Neutrophil (primary cell): ENCODE data around the gene LIMS2.
A peak's percentile ranks its signal among the peaks of the same experiment; 100 is the strongest.

Experiments used
- H3K27ac ChIP-seq: fragments of 200-600 bp; sonication (generic); 2 replicates; pipeline ENCODE4 v1.5.1; 2016; ENCODE audit warnings: mild to moderate bottlenecking, moderate library complexity
- H3K27me3 ChIP-seq: fragments of 200-600 bp; sonication (generic); 2 replicates; pipeline ENCODE4 v1.6.0; 2016; ENCODE audit warnings: mild to moderate bottlenecking
- H3K36me3 ChIP-seq: fragments of 200-600 bp; sonication (generic); 2 replicates; pipeline ENCODE4 v1.5.1; 2017
- H3K4me1 ChIP-seq, 2 experiments: fragments of 200-600 bp in 1 of 2; sonication (generic) in 1 of 2; 1 replicate in 1 of 2; 2 replicates in 1 of 2; pipeline versions ENCODE4 v1.5.1 to v1.6.1; 2013 to 2016; ENCODE audit warnings: low read depth in 1 of 2, low read length in 1 of 2, mild to moderate bottlenecking in 1 of 2, moderate library complexity in 1 of 2; ENCODE audit not compliant: control insufficient read depth in 1 of 2, insufficient read depth in 1 of 2
- H3K4me3 ChIP-seq, 2 experiments: fragments of 200-600 bp in 1 of 2; sonication (generic) in 1 of 2; 1 replicate in 1 of 2; 2 replicates in 1 of 2; pipeline ENCODE4 v1.5.1; 2013 to 2016; ENCODE audit warnings: low read depth in 1 of 2, low read length in 1 of 2, mild to moderate bottlenecking in 1 of 2, moderate library complexity in 1 of 2
- H3K9me3 ChIP-seq: fragments of 200-600 bp; sonication (generic); 2 replicates; pipeline ENCODE4 v1.5.1; 2016
- TF ChIP-seq, protein P1 (sequence below): fragments of 200-600 bp; sonication (generic); IDR thresholded peaks from 2 replicates; pipeline ENCODE4 v1.5.1; 2016; ENCODE audit warnings: antibody characterized with exemption

LIMS2 gene

GRCh38 chr2:127630096-127630863 lies 45.0 kb downstream of the LIMS2 start:
- H3K36me3 ChIP-seq: no peaks in the 10 kb centered on the region
- H3K27me3 ChIP-seq: no peaks in the 10 kb centered on the region
- H3K27ac ChIP-seq: peak overlapping the region; percentile 50
- no peak overlapping the region for H3K4me3 ChIP-seq
- TF ChIP-seq, protein P1, sequence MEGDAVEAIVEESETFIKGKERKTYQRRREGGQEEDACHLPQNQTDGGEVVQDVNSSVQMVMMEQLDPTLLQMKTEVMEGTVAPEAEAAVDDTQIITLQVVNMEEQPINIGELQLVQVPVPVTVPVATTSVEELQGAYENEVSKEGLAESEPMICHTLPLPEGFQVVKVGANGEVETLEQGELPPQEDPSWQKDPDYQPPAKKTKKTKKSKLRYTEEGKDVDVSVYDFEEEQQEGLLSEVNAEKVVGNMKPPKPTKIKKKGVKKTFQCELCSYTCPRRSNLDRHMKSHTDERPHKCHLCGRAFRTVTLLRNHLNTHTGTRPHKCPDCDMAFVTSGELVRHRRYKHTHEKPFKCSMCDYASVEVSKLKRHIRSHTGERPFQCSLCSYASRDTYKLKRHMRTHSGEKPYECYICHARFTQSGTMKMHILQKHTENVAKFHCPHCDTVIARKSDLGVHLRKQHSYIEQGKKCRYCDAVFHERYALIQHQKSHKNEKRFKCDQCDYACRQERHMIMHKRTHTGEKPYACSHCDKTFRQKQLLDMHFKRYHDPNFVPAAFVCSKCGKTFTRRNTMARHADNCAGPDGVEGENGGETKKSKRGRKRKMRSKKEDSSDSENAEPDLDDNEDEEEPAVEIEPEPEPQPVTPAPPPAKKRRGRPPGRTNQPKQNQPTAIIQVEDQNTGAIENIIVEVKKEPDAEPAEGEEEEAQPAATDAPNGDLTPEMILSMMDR: no peak
- peaks cover 11 to 40% of the 10 kb centered on the region in 2 experiments for H3K4me1 ChIP-seq
- no peaks in the 10 kb centered on the region for H3K9me3 ChIP-seq

GRCh38 chr2:127629637-127630036 lies 45.7 kb downstream of the LIMS2 start:
- TF ChIP-seq, protein P1: no peak
- Histone ChIP-seq H3K4me1 (peaks cover 9 to 33% of the 10 kb centered on the region in 2 experiments), H3K27me3 (no peaks in the 10 kb centered on the region), H3K9me3 (no peaks in the 10 kb centered on the region), H3K4me3 (no peak overlapping the region), H3K27ac (no peak overlapping the region), H3K36me3 (no peaks in the 10 kb centered on the region)

GRCh38 chr2:127628767-127629614 lies 46.3 kb downstream of the LIMS2 start:
- Histone ChIP-seq H3K27me3 (no peaks in the 10 kb centered on the region), H3K27ac (no peak overlapping the region), H3K36me3 (peaks cover 3% of the 10 kb centered on the region), H3K4me3 (no peak overlapping the region), H3K4me1 (peaks cover 5 to 27% of the 10 kb centered on the region in 2 experiments), H3K9me3 (no peaks in the 10 kb centered on the region)
- TF ChIP-seq, protein P1: no peak

DNA sequence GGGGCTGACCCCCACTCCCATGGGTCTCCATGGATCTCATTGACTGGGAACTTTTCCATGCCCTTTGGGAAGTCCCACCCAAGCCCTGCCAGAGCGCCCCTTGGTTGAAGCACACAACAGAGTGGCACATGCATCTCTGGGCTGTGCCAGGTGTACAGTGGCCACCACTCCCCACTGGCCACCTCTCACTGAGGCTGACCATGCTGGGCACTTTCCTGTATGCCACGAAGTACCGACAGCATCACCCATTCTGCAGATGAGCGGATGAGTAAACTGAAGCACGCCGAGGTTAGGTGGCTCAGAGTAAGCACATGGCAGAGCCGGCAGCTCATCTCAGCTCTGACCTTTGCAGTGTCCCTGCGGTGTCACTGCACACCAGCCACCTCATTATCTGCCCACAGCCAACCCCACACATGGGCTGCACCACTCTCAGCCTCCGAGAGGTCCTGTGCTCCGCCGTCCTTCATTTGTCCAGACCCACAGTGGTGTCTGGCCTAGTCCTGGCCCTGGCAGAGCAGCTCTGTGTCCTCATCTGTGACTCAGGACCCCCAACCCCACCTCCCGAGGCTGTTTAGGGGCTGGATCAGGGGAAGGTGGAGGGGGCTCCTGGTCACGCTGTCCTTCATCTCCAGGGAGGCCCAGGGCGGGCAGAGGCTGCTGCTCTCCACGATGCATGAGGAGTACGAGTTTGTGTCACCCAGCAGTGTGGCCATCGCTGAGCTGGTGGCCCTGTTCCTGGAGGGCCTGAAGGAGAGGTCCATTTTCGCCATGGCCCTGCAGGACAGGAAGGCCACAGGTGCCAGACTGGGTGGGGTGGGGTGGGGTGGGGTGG lies 47.4 kb downstream of the LIMS2 start:
- Histone ChIP-seq H3K36me3 (peaks cover 13% of the 10 kb centered on the region), H3K9me3 (no peaks in the 10 kb centered on the region), H3K4me1 (peaks cover 0 to 17% of the 10 kb centered on the region in 2 experiments), H3K27me3 (no peaks in the 10 kb centered on the region), H3K4me3 (no peak overlapping the region), H3K27ac (no peak overlapping the region)
- TF ChIP-seq, protein P1: no peak
